ENCODE data around the gene ARCN1. TPM values are rescaled to one million over a fixed set of nuclear protein-coding genes. Genes with fewer than 3 reads are reported as not detected.

Gene ARCN1
- total RNA-seq, 6 donors from 2014 or later = 29.3 to 121 (median 94.6) TPM

DNA sequence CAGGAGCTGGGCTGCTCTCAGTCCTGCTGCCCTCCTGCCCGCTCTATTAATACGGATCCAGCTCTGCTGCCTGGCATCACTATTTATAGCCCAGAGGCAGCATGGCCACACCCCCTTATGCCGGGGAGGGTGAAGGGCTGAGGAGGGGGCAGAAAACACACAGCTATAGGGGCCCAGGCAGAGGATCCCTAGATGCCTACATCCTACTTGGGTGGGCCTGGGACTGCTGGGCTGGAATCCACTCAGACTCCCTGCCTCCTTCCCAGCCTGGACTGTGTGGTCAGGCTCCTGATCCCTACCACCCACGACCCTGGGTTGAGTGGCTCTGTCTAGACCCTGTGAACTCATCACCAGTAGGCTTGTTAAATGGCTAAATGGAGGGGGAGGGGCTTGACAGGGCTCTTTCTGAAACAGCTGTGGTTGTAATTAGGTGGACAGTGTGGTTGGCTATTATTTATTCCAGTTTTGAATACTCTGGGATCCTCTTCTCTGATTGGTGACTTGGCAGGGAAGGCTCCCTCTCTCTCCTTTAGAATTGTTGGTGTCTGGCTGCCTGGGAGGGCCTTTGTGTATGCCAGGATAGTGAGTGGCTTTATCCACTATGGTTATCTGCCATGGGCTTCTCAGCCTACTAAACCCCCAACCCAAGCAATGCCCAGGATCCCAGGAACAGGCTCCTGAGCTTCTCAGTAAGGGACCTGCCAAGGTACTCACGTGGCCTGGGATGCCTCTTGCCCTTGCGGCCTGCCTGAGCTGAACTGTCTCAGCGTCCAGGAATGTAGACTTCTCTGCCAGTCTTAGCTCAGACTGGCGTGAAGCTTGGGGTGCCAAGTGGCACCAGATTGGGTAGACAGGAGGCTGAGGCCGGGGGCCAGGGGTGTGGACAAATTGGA lies 50.4 kb downstream of the ARCN1 start:
- ATAC-seq (ENCODE audit: low FRiP score in 2 of 2) = peak in 1 of 2 donors; percentile 64
- peak in 1 of 2 donors; percentile 82 for DNase-seq
- Histone ChIP-seq H3K4me3 (peak overlapping the region in 3 of 4 donors; percentile 46 to 59 (median 53)), H3K27me3 (no peaks in the 10 kb centered on the region), H3K36me3 (peaks cover 0 to 31% (median 20%) of the 10 kb centered on the region in 4 donors), H3K4me1 (peaks cover 57 to 75% (median 70%) of the 10 kb centered on the region in 4 donors), H3K27ac (peak overlapping the region; percentile 82 to 96 (median 92)), H3K9me3 (no peaks in the 10 kb centered on the region)
- peak in 1 of 2 donors; percentile 11 for TF ChIP-seq POLR2AphosphoS5 (IDR thresholded peaks at IDR 0.05)
- TF ChIP-seq EP300 (IDR thresholded peaks at IDR 0.05) = no peak
- WGBS, 2 donors = 27 to 44% methylated on average over 5 to 9 of the region's 9 CpGs

DNA sequence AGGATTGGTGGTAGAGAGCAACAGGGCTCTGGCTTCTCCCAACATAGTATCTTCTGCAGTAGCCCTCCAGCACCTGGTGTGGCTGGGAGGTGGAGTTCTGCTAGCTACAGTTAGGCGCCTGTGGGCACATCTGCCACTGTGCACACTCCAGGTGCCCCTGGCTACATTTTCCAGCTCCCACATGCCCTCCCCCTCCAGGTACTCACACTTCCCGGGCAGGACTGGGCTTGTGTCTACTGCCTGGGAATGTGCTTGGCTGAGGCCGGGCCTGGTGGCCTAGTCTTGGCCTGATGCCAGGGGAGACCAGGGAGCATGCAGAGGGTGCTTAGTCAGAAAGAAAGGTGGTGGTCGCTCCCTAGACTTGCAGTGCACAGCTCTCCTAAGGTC lies 51.1 kb downstream of the ARCN1 start:
- Histone ChIP-seq H3K4me1 (peaks cover 51 to 71% (median 65%) of the 10 kb centered on the region in 4 donors), H3K4me3 (no peak overlapping the region), H3K27ac (peak overlapping the region; percentile 82 to 96 (median 92)), H3K36me3 (peaks cover 0 to 37% (median 26%) of the 10 kb centered on the region in 4 donors), H3K9me3 (no peaks in the 10 kb centered on the region), H3K27me3 (no peaks in the 10 kb centered on the region)
- no peak for TF ChIP-seq POLR2A (IDR thresholded peaks at IDR 0.05)
- TF ChIP-seq, protein P1, sequence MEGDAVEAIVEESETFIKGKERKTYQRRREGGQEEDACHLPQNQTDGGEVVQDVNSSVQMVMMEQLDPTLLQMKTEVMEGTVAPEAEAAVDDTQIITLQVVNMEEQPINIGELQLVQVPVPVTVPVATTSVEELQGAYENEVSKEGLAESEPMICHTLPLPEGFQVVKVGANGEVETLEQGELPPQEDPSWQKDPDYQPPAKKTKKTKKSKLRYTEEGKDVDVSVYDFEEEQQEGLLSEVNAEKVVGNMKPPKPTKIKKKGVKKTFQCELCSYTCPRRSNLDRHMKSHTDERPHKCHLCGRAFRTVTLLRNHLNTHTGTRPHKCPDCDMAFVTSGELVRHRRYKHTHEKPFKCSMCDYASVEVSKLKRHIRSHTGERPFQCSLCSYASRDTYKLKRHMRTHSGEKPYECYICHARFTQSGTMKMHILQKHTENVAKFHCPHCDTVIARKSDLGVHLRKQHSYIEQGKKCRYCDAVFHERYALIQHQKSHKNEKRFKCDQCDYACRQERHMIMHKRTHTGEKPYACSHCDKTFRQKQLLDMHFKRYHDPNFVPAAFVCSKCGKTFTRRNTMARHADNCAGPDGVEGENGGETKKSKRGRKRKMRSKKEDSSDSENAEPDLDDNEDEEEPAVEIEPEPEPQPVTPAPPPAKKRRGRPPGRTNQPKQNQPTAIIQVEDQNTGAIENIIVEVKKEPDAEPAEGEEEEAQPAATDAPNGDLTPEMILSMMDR (IDR thresholded peaks at IDR 0.05) = no peak
- no peak for TF ChIP-seq EP300 (IDR thresholded peaks at IDR 0.05)
- no peak for TF ChIP-seq POLR2AphosphoS5 (IDR thresholded peaks at IDR 0.05)
- 50 to 51% methylated on average over 3 to 4 of the region's 4 CpGs for whole genome bisulfite sequencing, 2 donors
- peak in 1 of 2 donors; percentile 42 for DNase-seq
- no peak for ATAC-seq (ENCODE audit: low FRiP score in 2 of 2)

DNA sequence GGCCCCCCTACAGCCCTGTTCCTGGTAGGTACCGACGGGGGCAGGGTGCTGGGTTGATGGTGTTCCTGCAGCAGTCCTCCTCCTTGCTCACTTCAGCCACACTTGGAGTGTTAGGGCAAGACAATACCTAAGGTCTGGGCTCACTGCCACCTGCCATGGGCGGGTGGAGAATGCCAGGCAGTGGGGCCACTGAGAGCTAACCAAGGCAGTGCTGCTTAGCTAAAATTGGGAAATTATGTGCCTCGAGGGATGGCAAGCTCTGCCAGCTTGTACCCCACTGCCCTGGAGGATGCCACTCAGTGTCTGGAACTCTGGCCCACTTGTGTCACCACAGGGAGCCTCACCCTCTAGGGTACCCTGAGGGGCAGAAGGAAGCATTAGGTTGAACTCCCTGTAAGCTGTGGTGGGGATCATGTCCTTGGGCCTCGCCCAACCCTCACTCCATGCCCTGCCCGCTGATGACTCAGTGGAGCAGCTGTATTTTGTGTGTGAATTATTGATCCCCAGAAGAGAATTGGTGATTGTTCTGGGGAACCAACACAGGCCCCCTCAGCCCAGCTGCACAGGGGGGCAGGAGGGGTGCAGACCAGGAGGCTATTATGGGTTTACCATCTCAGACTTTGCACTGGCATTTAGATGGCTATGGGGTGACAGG lies 53.0 kb downstream of the ARCN1 start:
- Histone ChIP-seq H3K27me3 (no peaks in the 10 kb centered on the region), H3K27ac (peak overlapping the region; percentile 8 to 96 (median 32)), H3K4me3 (no peak overlapping the region), H3K4me1 (peaks cover 43 to 72% (median 61%) of the 10 kb centered on the region in 4 donors), H3K36me3 (peaks cover 0 to 55% (median 30%) of the 10 kb centered on the region in 4 donors), H3K9me3 (no peaks in the 10 kb centered on the region)
- ATAC-seq (ENCODE audit: low FRiP score in 2 of 2) = peak in 1 of 2 donors; percentile 0
- peak in 1 of 2 donors; percentile 81 for DNase-seq
- 58 to 60% methylated on average over 3 to 6 of the region's 6 CpGs for whole genome bisulfite sequencing, 2 donors
- TF ChIP-seq EP300 (IDR thresholded peaks at IDR 0.05) (no peak), POLR2AphosphoS5 (IDR thresholded peaks at IDR 0.05) (no peak), POLR2A (IDR thresholded peaks at IDR 0.05) (no peak)
- TF ChIP-seq, protein P1 (IDR thresholded peaks at IDR 0.05) = no peak

DNA sequence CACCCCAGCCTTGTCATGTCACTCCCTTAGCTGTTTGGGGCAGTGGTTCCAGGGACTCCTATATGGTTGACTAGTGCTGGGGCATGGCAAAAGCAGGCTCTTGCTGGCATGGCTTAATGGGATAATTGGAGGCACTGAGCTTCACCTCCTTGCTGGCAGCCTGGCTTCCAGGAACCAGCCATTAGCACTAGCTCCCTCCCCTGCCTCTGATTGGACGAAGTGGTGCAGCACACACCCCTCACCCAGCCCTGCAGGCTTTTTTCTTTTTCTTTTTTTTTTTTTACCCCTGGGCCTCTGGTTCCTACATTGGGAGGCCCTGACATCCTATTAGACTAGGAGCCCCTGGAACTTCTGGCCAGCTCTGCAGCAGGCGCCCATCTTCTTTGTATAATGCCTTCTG lies 53.8 kb downstream of the ARCN1 start:
- Histone ChIP-seq H3K27ac (peak overlapping the region in 1 of 4 donors; percentile 24), H3K27me3 (no peaks in the 10 kb centered on the region), H3K36me3 (peaks cover 0 to 60% (median 34%) of the 10 kb centered on the region in 4 donors), H3K4me1 (peaks cover 43 to 72% (median 61%) of the 10 kb centered on the region in 4 donors), H3K9me3 (no peaks in the 10 kb centered on the region), H3K4me3 (no peak overlapping the region)
- TF ChIP-seq, protein P1 (IDR thresholded peaks at IDR 0.05) = no peak
- TF ChIP-seq POLR2AphosphoS5 (IDR thresholded peaks at IDR 0.05) (no peak), POLR2A (IDR thresholded peaks at IDR 0.05) (no peak), EP300 (IDR thresholded peaks at IDR 0.05) (no peak)
- WGBS, 2 donors = 85 to 93% methylated on average over 2 of the region's 2 CpGs
- DNase-seq (no peak), ATAC-seq (ENCODE audit: low FRiP score in 2 of 2) (no peak)

DNA sequence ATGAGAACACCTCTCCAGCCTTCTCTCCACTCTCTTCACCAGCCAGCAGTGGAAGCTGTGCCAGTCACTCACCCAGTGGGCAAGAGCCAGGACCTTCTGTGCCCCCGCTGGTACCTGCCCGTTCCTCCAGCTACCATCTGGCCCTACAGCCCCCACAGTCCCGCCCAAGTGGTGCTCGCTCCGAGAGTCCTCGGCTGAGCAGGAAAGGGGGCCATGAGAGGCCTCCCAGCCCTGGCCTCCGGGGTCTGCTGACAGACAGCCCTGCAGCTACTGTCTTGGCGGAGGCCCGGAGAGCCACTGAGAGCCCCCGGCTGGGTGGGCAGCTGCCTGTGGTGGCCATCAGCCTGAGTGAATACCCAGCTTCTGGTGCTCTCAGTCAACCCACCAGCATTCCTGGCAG lies 55.4 kb downstream of the ARCN1 start:
- no peaks in the 10 kb centered on the region for H3K27me3 ChIP-seq
- no peaks in the 10 kb centered on the region for H3K9me3 ChIP-seq
- ATAC-seq (ENCODE audit: low FRiP score in 2 of 2) (no peak), DNase-seq (no peak)
- H3K36me3 ChIP-seq = peaks cover 0 to 76% (median 44%) of the 10 kb centered on the region in 4 donors
- TF ChIP-seq EP300 (IDR thresholded peaks at IDR 0.05) (no peak), POLR2AphosphoS5 (IDR thresholded peaks at IDR 0.05) (no peak), POLR2A (IDR thresholded peaks at IDR 0.05) (no peak)
- TF ChIP-seq, protein P1 (IDR thresholded peaks at IDR 0.05) = no peak
- H3K27ac ChIP-seq = peak overlapping the region in 1 of 4 donors; percentile 14
- no peak overlapping the region for H3K4me3 ChIP-seq
- H3K4me1 ChIP-seq = peaks cover 36 to 60% (median 51%) of the 10 kb centered on the region in 4 donors
- 91 to 100% methylated on average over 4 to 10 of the region's 10 CpGs for WGBS, 2 donors

Data from upper lobe of left lung (tissue), 6 donors.